Adrenal gland (tissue), 5 donors: ENCODE data around the gene EXOC3L4.

Experiments used
- POLR2A ChIP-seq, 2 donors: fragments of 450-650 bp; IDR thresholded peaks; one replicate each; pipeline ENCODE4 v1.6.1; 2017; ENCODE audit warnings: antibody characterized with exemption in 2 of 2, mild to moderate bottlenecking in 2 of 2, moderate library complexity in 1 of 2
- TF ChIP-seq, protein P1 (sequence below), 6 experiments: fragments of 450-650 bp in 4 of 6; fragments of 200-600 bp in 2 of 6; sonication (generic) in 1 of 6; IDR thresholded peaks; 1 replicate in 5 of 6; 2 replicates in 1 of 6; pipeline versions ENCODE4 v1.5.1 to v1.8.0; 2016 to 2021; ENCODE audit warnings: antibody characterized with exemption in 6 of 6, mild to moderate bottlenecking in 2 of 6, moderate library complexity in 1 of 6
- donor health status: DM: no; HTN: no; CAD: no.

DNA sequence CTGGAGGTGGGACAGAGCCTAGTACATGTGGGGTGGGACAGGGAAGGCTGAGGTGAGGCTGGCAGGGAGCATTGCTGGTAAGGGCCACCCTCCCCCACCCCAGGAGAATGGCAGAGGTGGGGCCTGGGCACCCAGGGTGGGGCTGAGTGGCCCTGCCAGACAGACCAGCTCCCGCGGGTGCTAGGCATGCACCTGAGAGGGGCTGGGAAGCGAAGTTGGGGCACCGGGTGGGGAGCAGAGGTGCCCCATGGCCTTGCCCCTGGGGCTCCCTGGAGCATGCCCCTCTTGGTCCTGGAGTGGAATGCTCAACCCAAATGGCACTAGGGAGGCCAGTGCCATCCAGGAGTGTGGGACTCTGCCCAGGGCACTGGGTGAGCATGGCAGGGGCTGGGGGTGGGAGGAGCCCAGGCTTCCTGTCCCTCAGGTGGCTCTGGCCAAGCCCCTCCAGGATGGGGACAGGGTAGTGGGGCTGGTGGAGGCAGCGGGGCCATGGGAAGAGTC is 30.0 kb downstream of the EXOC3L4 start:
- TF ChIP-seq, protein P1, sequence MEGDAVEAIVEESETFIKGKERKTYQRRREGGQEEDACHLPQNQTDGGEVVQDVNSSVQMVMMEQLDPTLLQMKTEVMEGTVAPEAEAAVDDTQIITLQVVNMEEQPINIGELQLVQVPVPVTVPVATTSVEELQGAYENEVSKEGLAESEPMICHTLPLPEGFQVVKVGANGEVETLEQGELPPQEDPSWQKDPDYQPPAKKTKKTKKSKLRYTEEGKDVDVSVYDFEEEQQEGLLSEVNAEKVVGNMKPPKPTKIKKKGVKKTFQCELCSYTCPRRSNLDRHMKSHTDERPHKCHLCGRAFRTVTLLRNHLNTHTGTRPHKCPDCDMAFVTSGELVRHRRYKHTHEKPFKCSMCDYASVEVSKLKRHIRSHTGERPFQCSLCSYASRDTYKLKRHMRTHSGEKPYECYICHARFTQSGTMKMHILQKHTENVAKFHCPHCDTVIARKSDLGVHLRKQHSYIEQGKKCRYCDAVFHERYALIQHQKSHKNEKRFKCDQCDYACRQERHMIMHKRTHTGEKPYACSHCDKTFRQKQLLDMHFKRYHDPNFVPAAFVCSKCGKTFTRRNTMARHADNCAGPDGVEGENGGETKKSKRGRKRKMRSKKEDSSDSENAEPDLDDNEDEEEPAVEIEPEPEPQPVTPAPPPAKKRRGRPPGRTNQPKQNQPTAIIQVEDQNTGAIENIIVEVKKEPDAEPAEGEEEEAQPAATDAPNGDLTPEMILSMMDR (IDR thresholded peaks at IDR 0.05): no peak
- no peak for TF ChIP-seq POLR2A (IDR thresholded peaks at IDR 0.05)
